Hematopoietic multipotent progenitor cell treated with erythropoietin and hydrocortisone succinate and interleukin-3 and kit ligand, for 15 days (in vitro differentiated cells): Measurements from ENCODE around the gene RPL23.

Experiments used
- DNase-seq: peaks from one replicate; pipeline ENCODE4 v3.0.0-alpha.2; 2015; ENCODE audit warnings: low spot score

RPL23 gene

GRCh38 chr17:38883592-38884526, 30.3 kb upstream of the RPL23 start:
- DNase-seq = no peak

- no peak for DNase-seq
Observed at GRCh38 chr17:38882870-38883269, 29.3 kb upstream of the RPL23 start.

GRCh38 chr17:38881600-38882191, 28.2 kb upstream of the RPL23 start:
- peak; percentile 74 for DNase-seq

- no peak for DNase-seq
Observed at GRCh38 chr17:38879878-38880665, 26.6 kb upstream of the RPL23 start.

GRCh38 chr17:38877130-38877851, 23.8 kb upstream of the RPL23 start:
- no peak for DNase-seq

- DNase-seq = no peak
Observed at GRCh38 chr17:38875477-38876075, 22.1 kb upstream of the RPL23 start.

- no peak for DNase-seq
Observed at GRCh38 chr17:38874505-38875400, 21.2 kb upstream of the RPL23 start.

GRCh38 chr17:38873640-38874380, 20.3 kb upstream of the RPL23 start:
- DNase-seq = no peak

GRCh38 chr17:38872671-38873385, 19.3 kb upstream of the RPL23 start:
- DNase-seq = peak; percentile 34

- DNase-seq = peak; percentile 16
Observed at GRCh38 chr17:38872027-38872511, 18.5 kb upstream of the RPL23 start.

- peak; percentile 80 for DNase-seq
Observed at GRCh38 chr17:38871247-38872015, 17.9 kb upstream of the RPL23 start.

GRCh38 chr17:38870259-38871165, 17.0 kb upstream of the RPL23 start:
- DNase-seq = peak; percentile 58

GRCh38 chr17:38869526-38870258, 16.2 kb upstream of the RPL23 start, which contains the start of gene LASP1:
LASP1 (plus strand) TSS chr17:38870058; CDS start chr17:38870190, 132 bp downstream.
- DNase-seq = peak; percentile 76

GRCh38 chr17:38868817-38869525, 15.4 kb upstream of the RPL23 start:
- peak; percentile 77 for DNase-seq
